Coronary artery (tissue), 2 donors: Measurements from ENCODE around the gene ZNF519.

Experiments used
- DNase-seq: peaks from one replicate; pipeline ENCODE4 v3.0.0-alpha.2; 2017; ENCODE audit warnings: low spot score
- H3K27ac ChIP-seq, 2 donors: fragments of 200-600 bp; sonication (generic); one replicate each; pipeline ENCODE4 v1.5.1; 2016 to 2019
- H3K4me3 ChIP-seq: fragments of 200-600 bp; sonication (generic); 2 replicates; pipeline ENCODE4 v1.5.1; 2016; ENCODE audit warnings: mild to moderate bottlenecking, moderate library complexity
- TF ChIP-seq, protein P1 (sequence below): fragments of 200-600 bp; sonication (generic); IDR thresholded peaks from one replicate; pipeline ENCODE4 v1.5.1; 2019; ENCODE audit warnings: antibody characterized with exemption

Gene ZNF519

GRCh38 chr18:14124689-14125088, 7.5 kb downstream of the ZNF519 start:
- no peak for DNase-seq
- TF ChIP-seq, protein P1, sequence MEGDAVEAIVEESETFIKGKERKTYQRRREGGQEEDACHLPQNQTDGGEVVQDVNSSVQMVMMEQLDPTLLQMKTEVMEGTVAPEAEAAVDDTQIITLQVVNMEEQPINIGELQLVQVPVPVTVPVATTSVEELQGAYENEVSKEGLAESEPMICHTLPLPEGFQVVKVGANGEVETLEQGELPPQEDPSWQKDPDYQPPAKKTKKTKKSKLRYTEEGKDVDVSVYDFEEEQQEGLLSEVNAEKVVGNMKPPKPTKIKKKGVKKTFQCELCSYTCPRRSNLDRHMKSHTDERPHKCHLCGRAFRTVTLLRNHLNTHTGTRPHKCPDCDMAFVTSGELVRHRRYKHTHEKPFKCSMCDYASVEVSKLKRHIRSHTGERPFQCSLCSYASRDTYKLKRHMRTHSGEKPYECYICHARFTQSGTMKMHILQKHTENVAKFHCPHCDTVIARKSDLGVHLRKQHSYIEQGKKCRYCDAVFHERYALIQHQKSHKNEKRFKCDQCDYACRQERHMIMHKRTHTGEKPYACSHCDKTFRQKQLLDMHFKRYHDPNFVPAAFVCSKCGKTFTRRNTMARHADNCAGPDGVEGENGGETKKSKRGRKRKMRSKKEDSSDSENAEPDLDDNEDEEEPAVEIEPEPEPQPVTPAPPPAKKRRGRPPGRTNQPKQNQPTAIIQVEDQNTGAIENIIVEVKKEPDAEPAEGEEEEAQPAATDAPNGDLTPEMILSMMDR, result no peak
- Histone ChIP-seq H3K4me3 (no peak overlapping the region), H3K27ac (no peak overlapping the region)

DNA sequence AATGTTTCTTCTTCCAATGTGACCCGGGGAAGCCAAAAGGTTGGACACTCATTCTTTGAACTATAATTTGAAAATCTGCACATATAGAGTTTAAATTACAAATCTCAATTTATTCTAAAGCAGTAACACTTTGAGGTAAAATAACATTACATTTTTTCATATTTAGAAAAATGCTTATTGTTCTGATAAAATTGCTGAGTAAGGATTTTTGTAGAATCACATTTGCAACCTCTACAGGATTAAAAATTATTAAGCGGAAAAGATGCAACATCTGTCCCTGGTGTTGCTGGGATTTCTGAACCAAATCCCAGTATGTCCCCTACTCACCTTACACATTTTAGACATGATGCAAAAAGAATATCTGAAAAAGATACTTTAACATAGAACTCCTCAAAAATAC, 10.1 kb downstream of the ZNF519 start:
- Histone ChIP-seq H3K4me3 (no peak overlapping the region), H3K27ac (no peak overlapping the region)
- no peak for DNase-seq
- TF ChIP-seq, protein P1, result no peak

- TF ChIP-seq, protein P1, result no peak
- no peak for DNase-seq
Measured at GRCh38 chr18:14120926-14121325, 11.3 kb downstream of the ZNF519 start.

DNA sequence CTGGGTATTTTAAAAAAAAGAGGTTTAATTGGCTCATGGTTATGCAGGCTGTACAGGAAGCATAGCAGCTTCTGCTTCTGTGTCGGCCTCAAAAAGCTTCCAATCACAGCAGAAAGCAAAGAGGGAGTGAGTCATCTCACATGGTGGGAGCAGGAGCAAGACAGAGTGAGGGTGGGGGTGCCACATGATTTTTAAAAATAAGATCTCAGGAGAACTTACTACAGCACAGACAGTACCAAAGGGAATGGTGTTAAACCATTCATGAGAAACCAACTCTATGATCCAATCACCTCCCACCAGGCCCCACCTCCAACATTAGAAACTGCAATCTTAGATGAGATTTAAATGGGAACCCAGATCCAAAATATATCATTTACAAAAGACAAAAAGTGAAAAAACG, 14.6 kb downstream of the ZNF519 start:
- Histone ChIP-seq H3K27ac (no peak overlapping the region), H3K4me3 (no peak overlapping the region)
- no peak for DNase-seq
- TF ChIP-seq, protein P1, result no peak

More at GRCh38 chr18:14120926-14121325, 11.3 kb downstream of the ZNF519 start:
- no peak overlapping the region for H3K27ac ChIP-seq
- H3K4me3 ChIP-seq, result no peak overlapping the region

GRCh38 chr18:14106906-14107305, 25.3 kb downstream of the ZNF519 start:
- no peak overlapping the region for H3K4me3 ChIP-seq
- TF ChIP-seq, protein P1, result no peak

GRCh38 chr18:14104906-14105748, 27.1 kb downstream of the ZNF519 start:
- H3K4me3 ChIP-seq, result no peak overlapping the region
- TF ChIP-seq, protein P1, result no peak
- DNase-seq, result no peak
- H3K27ac ChIP-seq, result no peak overlapping the region

More at GRCh38 chr18:14106906-14107305, 25.3 kb downstream of the ZNF519 start:
- DNase-seq, result no peak
- no peak overlapping the region for H3K27ac ChIP-seq

DNA sequence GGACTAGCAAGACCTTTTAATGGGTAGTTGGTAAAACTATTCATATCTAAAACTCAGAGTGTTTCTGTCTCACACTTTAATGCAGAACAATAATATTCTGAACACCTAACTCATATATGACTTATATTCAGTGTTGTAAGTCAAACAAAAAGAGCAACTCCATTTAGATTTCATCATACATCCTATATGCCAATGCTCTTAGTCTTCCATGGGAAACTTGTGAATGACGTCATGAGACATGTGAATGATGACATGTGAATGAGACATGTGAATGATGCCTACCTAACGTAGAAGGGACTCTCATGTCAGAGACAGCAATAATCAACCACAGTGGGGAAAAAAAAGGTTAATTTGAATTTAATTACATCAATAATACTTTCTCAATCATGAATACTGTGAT, 28.0 kb downstream of the ZNF519 start:
- TF ChIP-seq, protein P1, result no peak
- no peak overlapping the region for H3K27ac ChIP-seq

More for the DNA sequence above, 28.0 kb downstream of the ZNF519 start:
- H3K4me3 ChIP-seq, result no peak overlapping the region
- DNase-seq, result no peak
